A549 (cell line): Measurements from ENCODE around the gene NMNAT2.

ENCODE experiments used
- EP300 ChIP-seq, 2 experiments: fragments of >200 bp; sonication (Bioruptor Twin); formaldehyde crosslinking; IDR thresholded peaks; 2 replicates in 1 of 2; 3 replicates in 1 of 2; pipeline ENCODE4 v1.6.1; 2016 to 2017
- FOXS1 ChIP-seq: fragments of 250-450 bp; sonication (Bioruptor Pico); IDR thresholded peaks from 2 replicates; pipeline ENCODE4 v1.5.0; 2020; ENCODE audit warnings: mild to moderate bottlenecking, moderate library complexity
- KDM1A ChIP-seq: fragments of 200-600 bp; sonication (generic); IDR thresholded peaks from 2 replicates; pipeline ENCODE4 v1.6.1; 2016; ENCODE audit warnings: low read depth, mild to moderate bottlenecking
- MAFK ChIP-seq: fragments of 450-650 bp; IDR thresholded peaks from 2 replicates; pipeline ENCODE4 v1.6.1; 2014; ENCODE audit not compliant: partially characterized antibody
- NPAS2 ChIP-seq: fragments of 250-450 bp; sonication (Bioruptor Pico); IDR thresholded peaks from 2 replicates; pipeline ENCODE4 v1.8.0; 2022; ENCODE audit warnings: mild to moderate bottlenecking, moderate library complexity, borderline replicate concordance
- POLR2A ChIP-seq: IDR thresholded peaks from 2 replicates; pipeline ENCODE4 v1.6.1; 2012; ENCODE audit warnings: mild to moderate bottlenecking, low read length
- RCOR1 ChIP-seq: fragments of 150-350 bp; IDR thresholded peaks from 2 replicates; pipeline ENCODE4 v1.6.1; 2014; ENCODE audit warnings: antibody characterized with exemption, low read length, low read depth
- RFX5 ChIP-seq: fragments of 450-650 bp; IDR thresholded peaks from 2 replicates; pipeline ENCODE4 v1.7.1; 2014; ENCODE audit warnings: antibody characterized with exemption, mild to moderate bottlenecking, moderate library complexity
- RNF2 ChIP-seq: fragments of 200-600 bp; sonication (generic); IDR thresholded peaks from 2 replicates; pipeline ENCODE4 v1.6.1; 2016; ENCODE audit warnings: low read depth, mild to moderate bottlenecking, antibody characterized with exemption, moderate library complexity, borderline replicate concordance
- TF ChIP-seq, protein P1 (sequence below): fragments of 450-650 bp; IDR thresholded peaks from 2 replicates; pipeline ENCODE4 v1.6.1; 2014; ENCODE audit warnings: antibody characterized with exemption
- TF ChIP-seq, protein P2 (sequence below): fragments of >200 bp; sonication (Bioruptor Twin); formaldehyde crosslinking; IDR thresholded peaks from 3 replicates; pipeline ENCODE4 v1.5.1; 2016

DNA sequence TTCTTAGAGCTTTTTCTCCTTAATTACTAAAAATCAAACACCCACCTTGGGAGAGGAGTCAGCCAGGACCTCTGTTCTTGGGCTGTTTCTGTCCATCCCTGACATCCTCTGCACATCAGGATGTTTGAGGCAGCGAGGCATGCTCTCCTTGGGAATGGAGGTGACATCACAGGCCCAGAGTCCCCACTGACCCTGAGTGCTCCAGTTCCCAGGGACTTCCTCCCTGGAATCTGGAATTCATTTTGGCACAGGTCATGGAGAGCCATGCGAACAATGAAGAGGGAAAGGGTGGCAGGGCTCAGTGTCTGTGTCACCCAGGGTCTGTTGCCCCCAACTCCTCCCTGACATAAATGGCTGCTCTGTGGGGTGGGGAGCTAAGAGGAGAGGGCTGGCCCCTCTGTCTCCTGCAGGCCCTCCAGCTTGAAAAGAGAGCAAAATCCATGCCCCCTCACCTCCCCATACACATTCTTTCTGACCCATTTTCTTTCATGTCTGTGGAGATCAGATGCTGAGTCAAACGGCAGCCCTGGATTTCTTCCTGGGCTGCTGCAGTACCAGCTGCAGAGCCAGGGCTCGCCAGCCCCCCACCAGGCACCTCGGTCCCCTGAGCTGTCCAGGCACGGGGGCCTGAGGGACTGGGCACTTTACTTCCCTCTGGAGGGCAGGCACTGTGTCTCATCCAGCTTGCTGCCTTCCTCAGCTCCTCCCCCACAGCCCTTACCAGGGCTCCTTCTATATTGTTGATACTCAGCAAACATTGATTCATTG lies 102.0 kb downstream of the NMNAT2 start:
- TF ChIP-seq, protein P1, sequence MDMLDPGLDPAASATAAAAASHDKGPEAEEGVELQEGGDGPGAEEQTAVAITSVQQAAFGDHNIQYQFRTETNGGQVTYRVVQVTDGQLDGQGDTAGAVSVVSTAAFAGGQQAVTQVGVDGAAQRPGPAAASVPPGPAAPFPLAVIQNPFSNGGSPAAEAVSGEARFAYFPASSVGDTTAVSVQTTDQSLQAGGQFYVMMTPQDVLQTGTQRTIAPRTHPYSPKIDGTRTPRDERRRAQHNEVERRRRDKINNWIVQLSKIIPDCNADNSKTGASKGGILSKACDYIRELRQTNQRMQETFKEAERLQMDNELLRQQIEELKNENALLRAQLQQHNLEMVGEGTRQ = no peak
- TF ChIP-seq KDM1A (no peak), FOXS1 (no peak), MAFK (no peak), RFX5 (no peak), POLR2A (no peak), EP300 (IDR thresholded peaks at IDR 0.05) (no peak), NPAS2 (CRISPR knock-in tag) (no peak), RNF2 (no peak), RCOR1 (no peak)
- TF ChIP-seq, protein P2, sequence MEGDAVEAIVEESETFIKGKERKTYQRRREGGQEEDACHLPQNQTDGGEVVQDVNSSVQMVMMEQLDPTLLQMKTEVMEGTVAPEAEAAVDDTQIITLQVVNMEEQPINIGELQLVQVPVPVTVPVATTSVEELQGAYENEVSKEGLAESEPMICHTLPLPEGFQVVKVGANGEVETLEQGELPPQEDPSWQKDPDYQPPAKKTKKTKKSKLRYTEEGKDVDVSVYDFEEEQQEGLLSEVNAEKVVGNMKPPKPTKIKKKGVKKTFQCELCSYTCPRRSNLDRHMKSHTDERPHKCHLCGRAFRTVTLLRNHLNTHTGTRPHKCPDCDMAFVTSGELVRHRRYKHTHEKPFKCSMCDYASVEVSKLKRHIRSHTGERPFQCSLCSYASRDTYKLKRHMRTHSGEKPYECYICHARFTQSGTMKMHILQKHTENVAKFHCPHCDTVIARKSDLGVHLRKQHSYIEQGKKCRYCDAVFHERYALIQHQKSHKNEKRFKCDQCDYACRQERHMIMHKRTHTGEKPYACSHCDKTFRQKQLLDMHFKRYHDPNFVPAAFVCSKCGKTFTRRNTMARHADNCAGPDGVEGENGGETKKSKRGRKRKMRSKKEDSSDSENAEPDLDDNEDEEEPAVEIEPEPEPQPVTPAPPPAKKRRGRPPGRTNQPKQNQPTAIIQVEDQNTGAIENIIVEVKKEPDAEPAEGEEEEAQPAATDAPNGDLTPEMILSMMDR = no peak
